Spleen (tissue), 11 donors: ENCODE data around the gene CTTN. TPM values are rescaled to one million over a fixed set of nuclear protein-coding genes. Genes with fewer than 3 reads are reported as not detected.

Source experiments
- DNase-seq: peaks from one replicate; pipeline ENCODE4 v3.0.0-alpha.2; 2020
- H3K27ac ChIP-seq, 8 donors: fragments of 200-600 bp; sonication (generic) in 7 of 8; 1 replicate in 4 of 8; 2 replicates in 4 of 8; pipeline versions ENCODE4 v1.5.0 to v1.8.0; 2016 to 2021; ENCODE audit warnings: inconsistent platforms in 4 of 8, mild to moderate bottlenecking in 4 of 8, moderate library complexity in 1 of 8
- H3K27me3 ChIP-seq, 7 donors: fragments of 200-600 bp; sonication (generic) in 6 of 7; replicated peaks in 1 of 7; 1 replicate in 4 of 7; 2 replicates in 3 of 7; pipeline versions ENCODE4 v1.5.0 to v1.8.0; 2016 to 2021; ENCODE audit warnings: inconsistent platforms in 3 of 7, mild to moderate bottlenecking in 1 of 7
- H3K36me3 ChIP-seq, 6 donors: fragments of 200-600 bp; sonication (generic) in 5 of 6; 1 replicate in 4 of 6; 2 replicates in 2 of 6; pipeline versions ENCODE4 v1.5.0 to v1.8.0; 2016 to 2021; ENCODE audit warnings: inconsistent platforms in 2 of 6
- H3K4me1 ChIP-seq, 6 donors: fragments of 200-600 bp; sonication (generic) in 5 of 6; 1 replicate in 3 of 6; 2 replicates in 3 of 6; pipeline versions ENCODE4 v1.5.0 to v1.8.0; 2016 to 2021; ENCODE audit warnings: inconsistent platforms in 3 of 6
- H3K4me3 ChIP-seq, 8 donors: fragments of 200-600 bp; sonication (generic) in 7 of 8; 1 replicate in 4 of 8; 2 replicates in 4 of 8; pipeline versions ENCODE4 v1.5.0 to v1.8.0; 2016 to 2021; ENCODE audit warnings: inconsistent platforms in 4 of 8, mild to moderate bottlenecking in 4 of 8, moderate library complexity in 2 of 8
- H3K9me3 ChIP-seq, 8 donors: fragments of 200-600 bp; sonication (generic) in 7 of 8; 1 replicate in 4 of 8; 2 replicates in 4 of 8; pipeline versions ENCODE4 v1.5.0 to v1.8.0; 2016 to 2021; ENCODE audit warnings: inconsistent platforms in 4 of 8
- CTCF ChIP-seq, 11 experiments: fragments of 200-600 bp in 7 of 11; fragments of 450-650 bp in 4 of 11; sonication (generic) in 4 of 11; IDR thresholded peaks in 8 of 11; conservative IDR thresholded peaks in 3 of 11; 1 replicate in 7 of 11; 2 replicates in 4 of 11; pipeline versions ENCODE4 v1.4.0 to v1.8.0; 2016 to 2021; ENCODE audit warnings: antibody characterized with exemption in 11 of 11, inconsistent platforms in 4 of 11, mild to moderate bottlenecking in 1 of 11
- POLR2A ChIP-seq, 3 donors: fragments of 450-650 bp; IDR thresholded peaks; one replicate each; pipeline ENCODE4 v1.5.1; 2017; ENCODE audit warnings: antibody characterized with exemption in 3 of 3, mild to moderate bottlenecking in 1 of 3
- POLR2AphosphoS5 ChIP-seq, 3 donors: sonication (generic); formaldehyde crosslinking; IDR thresholded peaks; one replicate each; pipeline ENCODE4 v1.5.1; 2017; ENCODE audit warnings: antibody characterized with exemption in 3 of 3
- WGBS, 5 donors: extraction: QIAGEN DNeasy Blood & Tissue Kit in 3 of 5; methylation state at CpG; one replicate each; pipeline versions ENCODE4 v1.1.5 to v1.1.7; 2013 to 2018; 5-methylcytosine and 5-hydroxymethylcytosine counted together
- intact Hi-C: fragments of 100-400 bp; cut with DNase I; formaldehyde crosslinking; loops from one replicate; pipeline ENCODE4 v1.15.0; 2023; ENCODE audit warnings: low total_unique reads
- polyA plus RNA-seq, 3 donors: library from polyadenylated mRNA; stranded (reverse); fragments of 200-250 nt; gene quantifications; one replicate each; pipeline ENCODE4 v1.2.1, GENCODE V29; 2013
- total RNA-seq, 7 donors: library from RNA; depleted of rRNA in 3 of 7; stranded (reverse); fragments of >200 nt in 3 of 7; fragmentation: NEBNext Ultra II Directional in 4 of 7; extraction: Animal tissue kit (Norgen Biotek cat#: 25700) in 4 of 7; gene quantifications; one replicate each; pipeline versions ENCODE4 v1.1.0 to v1.2.1, GENCODE V29; 2016 to 2021
- donor health status: healthy with polysubstance abuse.
- donor health status: DM: no; HTN: no; CAD: no; lungs with moderate emphysema.
- donor health status: DM: no; HTN: no; CAD: no.
- donor health status: Bipolar disorder and iron deficiency.
- donor health status: healthy.
- donor health status: DM: no; HTN: no; CAD: no.
- donor health status: DM: yes; HTN: yes; CAD: no.

The CTTN gene
- total and polyA plus RNA-seq, 10 donors: 18.4 to 149 (median 98.4) TPM

- no peak for DNase-seq
- 71 to 82% (median 77%) methylated on average over 10 of the region's 10 CpGs for WGBS, 5 donors
- intact Hi-C loops: no loop called here
- no peak overlapping the region for H3K27ac ChIP-seq
- no peaks in the 10 kb centered on the region for H3K4me1 ChIP-seq
- H3K9me3 ChIP-seq: no peaks in the 10 kb centered on the region
- TF ChIP-seq POLR2A (IDR thresholded peaks at IDR 0.05) (no peak), CTCF (IDR thresholded peaks at IDR 0.05 in 8 of 11, conservative IDR thresholded peaks at IDR 0.05 in 3 of 11) (no peak), POLR2AphosphoS5 (IDR thresholded peaks at IDR 0.05) (no peak)
- H3K4me3 ChIP-seq: no peak overlapping the region
- H3K36me3 ChIP-seq: no peaks in the 10 kb centered on the region
- H3K27me3 ChIP-seq: peaks cover 0 to 7% (median 0%) of the 10 kb centered on the region in 7 donors
Measured at GRCh38 chr11:70477609-70478008, 79.3 kb downstream of the CTTN start.

- H3K27me3 ChIP-seq: peaks cover 0 to 12% (median 0%) of the 10 kb centered on the region in 7 donors
- no peak for TF ChIP-seq POLR2AphosphoS5 (IDR thresholded peaks at IDR 0.05)
- TF ChIP-seq CTCF (IDR thresholded peaks at IDR 0.05 in 8 of 11, conservative IDR thresholded peaks at IDR 0.05 in 3 of 11): no peak
- TF ChIP-seq POLR2A (IDR thresholded peaks at IDR 0.05): no peak
- no peak overlapping the region for H3K27ac ChIP-seq
- intact Hi-C loops: no loop called here
- no peaks in the 10 kb centered on the region for H3K9me3 ChIP-seq
- H3K4me3 ChIP-seq: no peak overlapping the region
- WGBS, 5 donors: 87 to 96% (median 92%) methylated on average over 11 of the region's 11 CpGs
- no peaks in the 10 kb centered on the region for H3K36me3 ChIP-seq
- no peaks in the 10 kb centered on the region for H3K4me1 ChIP-seq
- DNase-seq: no peak
Measured at GRCh38 chr11:70478166-70478890, 80.0 kb downstream of the CTTN start.

GRCh38 chr11:70480711-70481110 is 82.4 kb downstream of the CTTN start:
- TF ChIP-seq POLR2AphosphoS5 (IDR thresholded peaks at IDR 0.05) (no peak), POLR2A (IDR thresholded peaks at IDR 0.05) (no peak), CTCF (IDR thresholded peaks at IDR 0.05 in 8 of 11, conservative IDR thresholded peaks at IDR 0.05 in 3 of 11) (no peak)
- no peak for DNase-seq
- WGBS, 5 donors: 85 to 97% (median 86%) methylated on average over 3 of the region's 3 CpGs
- Histone ChIP-seq H3K9me3 (no peaks in the 10 kb centered on the region), H3K4me1 (no peaks in the 10 kb centered on the region), H3K27ac (no peak overlapping the region), H3K4me3 (no peak overlapping the region), H3K27me3 (peaks cover 0 to 7% (median 0%) of the 10 kb centered on the region in 7 donors), H3K36me3 (no peaks in the 10 kb centered on the region)
- intact Hi-C loops: no loop called here

DNA sequence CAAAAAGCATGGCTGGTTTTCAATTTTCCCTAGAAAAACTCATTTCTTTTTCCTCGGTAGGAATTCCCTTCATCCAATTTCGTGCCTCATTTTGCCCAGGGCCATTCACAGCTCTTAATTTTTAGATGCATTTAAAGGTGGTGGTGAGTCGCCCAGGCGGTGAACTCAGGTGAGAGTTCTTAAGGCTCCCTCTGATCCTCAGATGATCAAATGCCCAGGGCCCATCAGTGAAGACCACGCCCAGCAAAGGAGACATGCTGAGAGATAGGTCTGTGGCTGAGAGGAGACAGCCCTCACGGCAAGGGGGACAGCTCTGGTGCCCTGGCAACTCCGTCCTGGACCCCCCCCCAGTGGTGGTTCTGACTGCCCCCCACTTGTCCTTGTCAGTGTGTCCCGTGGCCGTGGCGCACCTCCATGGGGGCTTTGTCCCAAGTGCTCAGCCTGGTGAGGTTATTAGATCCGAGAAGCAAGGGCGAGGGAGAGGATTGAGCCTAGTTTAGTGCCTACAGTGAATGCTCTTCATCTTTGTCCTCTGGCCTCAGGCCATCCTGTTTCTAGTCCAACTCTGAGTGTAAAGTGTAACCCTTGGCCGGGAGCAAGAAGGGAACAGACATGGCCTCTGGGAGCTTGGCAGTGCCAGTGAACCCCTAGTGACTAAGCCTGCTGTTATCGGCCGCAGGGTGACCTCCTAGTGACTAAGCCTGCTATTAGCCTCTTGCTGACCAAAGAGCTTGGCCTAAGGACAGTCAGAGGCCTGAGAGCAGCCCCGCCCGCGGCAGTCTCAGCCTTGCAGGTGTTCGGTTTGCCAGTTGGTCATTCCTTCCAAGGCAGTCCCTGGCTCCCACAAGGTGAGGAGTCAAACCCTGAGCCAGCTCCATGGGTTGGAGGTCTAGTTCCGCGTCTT is 83.5 kb downstream of the CTTN start:
- H3K27ac ChIP-seq: no peak overlapping the region
- 85 to 93% (median 90%) methylated on average over 20 to 21 of the region's 21 CpGs for WGBS, 5 donors
- H3K9me3 ChIP-seq: no peaks in the 10 kb centered on the region
- peaks cover 0 to 7% (median 0%) of the 10 kb centered on the region in 7 donors for H3K27me3 ChIP-seq
- TF ChIP-seq POLR2A (IDR thresholded peaks at IDR 0.05): no peak
- TF ChIP-seq POLR2AphosphoS5 (IDR thresholded peaks at IDR 0.05): no peak
- no peak for TF ChIP-seq CTCF (IDR thresholded peaks at IDR 0.05 in 8 of 11, conservative IDR thresholded peaks at IDR 0.05 in 3 of 11)
- H3K4me1 ChIP-seq: no peaks in the 10 kb centered on the region
- DNase-seq: no peak
- H3K4me3 ChIP-seq: no peak overlapping the region
- intact Hi-C loops: no loop called here
- no peaks in the 10 kb centered on the region for H3K36me3 ChIP-seq
